OCI-LY7 (cell line): ENCODE data around the gene ARHGAP24.

ENCODE experiments used
- CTCF ChIP-seq: fragments of 200-600 bp; sonication (generic); conservative IDR thresholded peaks from 2 replicates; pipeline ENCODE4 v1.5.1; 2014; ENCODE audit warnings: mild to moderate bottlenecking, antibody characterized with exemption, low read length, moderate library complexity, mixed read lengths
- EZH2phosphoT487 ChIP-seq: fragments of 200-600 bp; sonication (generic); IDR thresholded peaks from 2 replicates; pipeline ENCODE4 v1.6.1; 2018; ENCODE audit warnings: low read depth, borderline replicate concordance, mild to moderate bottlenecking, mixed run types, antibody characterized with exemption, low read length, moderate library complexity, mixed read lengths

GRCh38 chr4:85476381-85476780 lies 1.4 kb downstream of the ARHGAP24 start:
- TF ChIP-seq CTCF, result no peak
- TF ChIP-seq EZH2phosphoT487, result no peak
